Vagina (tissue), 2 donors: ENCODE measurements around the gene TCF20. TPM values are rescaled to one million over a fixed set of nuclear protein-coding genes. Genes with fewer than 3 reads are reported as not detected.
A peak's percentile ranks its signal among the peaks of the same experiment; 100 is the strongest.

Source experiments
- DNase-seq, 2 donors: peaks; one replicate each; pipeline ENCODE4 v3.0.0-alpha.2; 2017; ENCODE audit errors: extremely low spot score in 2 of 2
- H3K27ac ChIP-seq: fragments of 200-600 bp; sonication (generic); one replicate; pipeline ENCODE4 v1.5.1; 2019
- H3K27me3 ChIP-seq: fragments of 200-600 bp; sonication (generic); one replicate; pipeline ENCODE4 v1.5.1; 2019
- H3K36me3 ChIP-seq, 2 donors: fragments of 200-600 bp; sonication (generic); one replicate each; pipeline ENCODE4 v1.5.1; 2017 to 2019
- H3K4me1 ChIP-seq: fragments of 200-600 bp; sonication (generic); one replicate; pipeline ENCODE4 v1.5.1; 2019
- H3K4me3 ChIP-seq, 2 donors: fragments of 200-600 bp; sonication (generic); 1 replicate in 1 of 2; 2 replicates in 1 of 2; pipeline ENCODE4 v1.5.1; 2016 to 2019
- H3K9me3 ChIP-seq: fragments of 200-600 bp; sonication (generic); one replicate; pipeline ENCODE4 v1.5.1; 2019
- CTCF ChIP-seq, 3 experiments: fragments of 450-650 bp in 2 of 3; fragments of 200-600 bp in 1 of 3; sonication (generic) in 1 of 3; IDR thresholded peaks; one replicate each; pipeline ENCODE4 v1.5.1; 2017 to 2019; ENCODE audit warnings: antibody characterized with exemption in 3 of 3, mild to moderate bottlenecking in 2 of 3, moderate library complexity in 2 of 3
- POLR2A ChIP-seq, 2 donors: fragments of 450-650 bp; IDR thresholded peaks; one replicate each; pipeline ENCODE4 v1.6.1; 2017; ENCODE audit warnings: antibody characterized with exemption in 2 of 2, mild to moderate bottlenecking in 2 of 2, moderate library complexity in 2 of 2
- POLR2AphosphoS5 ChIP-seq, 2 donors: sonication (generic); formaldehyde crosslinking; IDR thresholded peaks; one replicate each; pipeline ENCODE4 v1.9.0; 2017; ENCODE audit warnings: antibody characterized with exemption in 2 of 2, mild to moderate bottlenecking in 2 of 2, low read depth in 1 of 2; ENCODE audit not compliant: insufficient read depth in 1 of 2
- intact Hi-C: fragments of 100-400 bp; cut with DNase I; formaldehyde crosslinking; loops from one replicate; pipeline ENCODE4 v1.15.1; 2023
- total RNA-seq: library from RNA; depleted of rRNA; stranded (reverse); fragments of >200 nt; gene quantifications from one replicate; pipeline ENCODE4 v1.2.3, GENCODE V29; 2016

TCF20 gene
- total RNA-seq, 1 donor from 2014 or later, result 30.4 TPM

- TF ChIP-seq POLR2AphosphoS5 (IDR thresholded peaks at IDR 0.05; ENCODE audit: insufficient read depth in 1 of 2, low read depth in 1 of 2) (peak in 1 of 2 donors; percentile 13), CTCF (IDR thresholded peaks at IDR 0.05) (no peak), POLR2A (IDR thresholded peaks at IDR 0.05) (no peak)
- H3K36me3 ChIP-seq, result no peaks in the 10 kb centered on the region
- H3K4me3 ChIP-seq, result no peak overlapping the region
- no peaks in the 10 kb centered on the region for H3K9me3 ChIP-seq
- no peaks in the 10 kb centered on the region for H3K27me3 ChIP-seq
- intact Hi-C loops, result no loop called here
- no peak for DNase-seq
- H3K4me1 ChIP-seq, result peaks cover 31% of the 10 kb centered on the region
- H3K27ac ChIP-seq, result no peak overlapping the region
Observed at GRCh38 chr22:42317008-42317407, 46.6 kb upstream of the TCF20 start.

- intact Hi-C loops, result no loop called here
- Histone ChIP-seq H3K36me3 (no peaks in the 10 kb centered on the region), H3K4me1 (peaks cover 31% of the 10 kb centered on the region), H3K27ac (no peak overlapping the region), H3K27me3 (no peaks in the 10 kb centered on the region), H3K9me3 (no peaks in the 10 kb centered on the region), H3K4me3 (no peak overlapping the region)
- no peak for DNase-seq
- TF ChIP-seq POLR2AphosphoS5 (IDR thresholded peaks at IDR 0.05; ENCODE audit: insufficient read depth in 1 of 2, low read depth in 1 of 2) (no peak), CTCF (IDR thresholded peaks at IDR 0.05) (no peak), POLR2A (IDR thresholded peaks at IDR 0.05) (no peak)
Observed at GRCh38 chr22:42315392-42315756, 44.9 kb upstream of the TCF20 start.

- DNase-seq, result no peak
- no peak for TF ChIP-seq POLR2A (IDR thresholded peaks at IDR 0.05)
- TF ChIP-seq CTCF (IDR thresholded peaks at IDR 0.05), result no peak
- no peak for TF ChIP-seq POLR2AphosphoS5 (IDR thresholded peaks at IDR 0.05; ENCODE audit: insufficient read depth in 1 of 2, low read depth in 1 of 2)
- H3K36me3 ChIP-seq, result no peaks in the 10 kb centered on the region
- no peak overlapping the region for H3K27ac ChIP-seq
- no peaks in the 10 kb centered on the region for H3K27me3 ChIP-seq
- no peak overlapping the region for H3K4me3 ChIP-seq
- peaks cover 31% of the 10 kb centered on the region for H3K4me1 ChIP-seq
- intact Hi-C loops, result no loop called here
- no peaks in the 10 kb centered on the region for H3K9me3 ChIP-seq
Observed at GRCh38 chr22:42314709-42315391, 44.4 kb upstream of the TCF20 start.

GRCh38 chr22:42313804-42314581 is 43.5 kb upstream of the TCF20 start:
- intact Hi-C loops, result no loop called here
- Histone ChIP-seq H3K27ac (no peak overlapping the region), H3K27me3 (no peaks in the 10 kb centered on the region), H3K4me3 (no peak overlapping the region), H3K9me3 (no peaks in the 10 kb centered on the region), H3K36me3 (no peaks in the 10 kb centered on the region), H3K4me1 (peaks cover 31% of the 10 kb centered on the region)
- TF ChIP-seq CTCF (IDR thresholded peaks at IDR 0.05) (no peak), POLR2AphosphoS5 (IDR thresholded peaks at IDR 0.05; ENCODE audit: insufficient read depth in 1 of 2, low read depth in 1 of 2) (no peak), POLR2A (IDR thresholded peaks at IDR 0.05) (no peak)
- no peak for DNase-seq

GRCh38 chr22:42313204-42313603 is 42.8 kb upstream of the TCF20 start:
- intact Hi-C loops, result no loop called here
- no peak overlapping the region for H3K27ac ChIP-seq
- TF ChIP-seq POLR2A (IDR thresholded peaks at IDR 0.05), result no peak
- no peak for TF ChIP-seq POLR2AphosphoS5 (IDR thresholded peaks at IDR 0.05; ENCODE audit: insufficient read depth in 1 of 2, low read depth in 1 of 2)
- no peak for TF ChIP-seq CTCF (IDR thresholded peaks at IDR 0.05)
- no peaks in the 10 kb centered on the region for H3K36me3 ChIP-seq
- H3K27me3 ChIP-seq, result no peaks in the 10 kb centered on the region
- H3K4me3 ChIP-seq, result no peak overlapping the region
- H3K9me3 ChIP-seq, result no peaks in the 10 kb centered on the region
- DNase-seq, result no peak
- peaks cover 31% of the 10 kb centered on the region for H3K4me1 ChIP-seq
